Sigmoid colon (tissue), 4 donors: ENCODE measurements around the gene STK10.

ENCODE experiments used
- CTCF ChIP-seq, 4 experiments: fragments of 450-650 bp in 3 of 4; fragments of 200-600 bp in 1 of 4; IDR thresholded peaks; one replicate each; pipeline ENCODE4 v1.5.1; 2016 to 2019; ENCODE audit warnings: antibody characterized with exemption in 4 of 4, mild to moderate bottlenecking in 3 of 4, moderate library complexity in 2 of 4
- EP300 ChIP-seq, 4 donors: sonication (generic); formaldehyde crosslinking; IDR thresholded peaks; one replicate each; pipeline ENCODE4 v1.6.1; 2017; ENCODE audit warnings: antibody characterized with exemption in 4 of 4
- POLR2A ChIP-seq, 2 donors: fragments of 450-650 bp; IDR thresholded peaks; one replicate each; pipeline ENCODE4 v1.6.1; 2016; ENCODE audit warnings: antibody characterized with exemption in 2 of 2, mild to moderate bottlenecking in 2 of 2, moderate library complexity in 2 of 2
- POLR2AphosphoS5 ChIP-seq, 4 donors: sonication (generic); formaldehyde crosslinking; IDR thresholded peaks; one replicate each; pipeline ENCODE4 v1.6.1; 2017; ENCODE audit warnings: antibody characterized with exemption in 4 of 4

GRCh38 chr5:172075656-172076055 lies 112.4 kb downstream of the STK10 start:
- TF ChIP-seq CTCF (IDR thresholded peaks at IDR 0.05): no peak
- no peak for TF ChIP-seq POLR2AphosphoS5 (IDR thresholded peaks at IDR 0.05)
- TF ChIP-seq POLR2A (IDR thresholded peaks at IDR 0.05): no peak
- TF ChIP-seq EP300 (IDR thresholded peaks at IDR 0.05): no peak
